Activated T-cell treated with anti-CD3 and anti-CD28 coated beads for 1 hour (primary cell): ENCODE measurements around the gene PRUNE2.
"Not testable (repeated sequence)": the region's sequence is repeated elsewhere in the genome, so short reads cannot be mapped to it uniquely, and the experiment has no call there.

Source experiments
- DNase-seq: peaks from one replicate; pipeline ENCODE4 v3.0.0-alpha.2; 2020; ENCODE audit warnings: low read depth

PRUNE2 gene, protein sequence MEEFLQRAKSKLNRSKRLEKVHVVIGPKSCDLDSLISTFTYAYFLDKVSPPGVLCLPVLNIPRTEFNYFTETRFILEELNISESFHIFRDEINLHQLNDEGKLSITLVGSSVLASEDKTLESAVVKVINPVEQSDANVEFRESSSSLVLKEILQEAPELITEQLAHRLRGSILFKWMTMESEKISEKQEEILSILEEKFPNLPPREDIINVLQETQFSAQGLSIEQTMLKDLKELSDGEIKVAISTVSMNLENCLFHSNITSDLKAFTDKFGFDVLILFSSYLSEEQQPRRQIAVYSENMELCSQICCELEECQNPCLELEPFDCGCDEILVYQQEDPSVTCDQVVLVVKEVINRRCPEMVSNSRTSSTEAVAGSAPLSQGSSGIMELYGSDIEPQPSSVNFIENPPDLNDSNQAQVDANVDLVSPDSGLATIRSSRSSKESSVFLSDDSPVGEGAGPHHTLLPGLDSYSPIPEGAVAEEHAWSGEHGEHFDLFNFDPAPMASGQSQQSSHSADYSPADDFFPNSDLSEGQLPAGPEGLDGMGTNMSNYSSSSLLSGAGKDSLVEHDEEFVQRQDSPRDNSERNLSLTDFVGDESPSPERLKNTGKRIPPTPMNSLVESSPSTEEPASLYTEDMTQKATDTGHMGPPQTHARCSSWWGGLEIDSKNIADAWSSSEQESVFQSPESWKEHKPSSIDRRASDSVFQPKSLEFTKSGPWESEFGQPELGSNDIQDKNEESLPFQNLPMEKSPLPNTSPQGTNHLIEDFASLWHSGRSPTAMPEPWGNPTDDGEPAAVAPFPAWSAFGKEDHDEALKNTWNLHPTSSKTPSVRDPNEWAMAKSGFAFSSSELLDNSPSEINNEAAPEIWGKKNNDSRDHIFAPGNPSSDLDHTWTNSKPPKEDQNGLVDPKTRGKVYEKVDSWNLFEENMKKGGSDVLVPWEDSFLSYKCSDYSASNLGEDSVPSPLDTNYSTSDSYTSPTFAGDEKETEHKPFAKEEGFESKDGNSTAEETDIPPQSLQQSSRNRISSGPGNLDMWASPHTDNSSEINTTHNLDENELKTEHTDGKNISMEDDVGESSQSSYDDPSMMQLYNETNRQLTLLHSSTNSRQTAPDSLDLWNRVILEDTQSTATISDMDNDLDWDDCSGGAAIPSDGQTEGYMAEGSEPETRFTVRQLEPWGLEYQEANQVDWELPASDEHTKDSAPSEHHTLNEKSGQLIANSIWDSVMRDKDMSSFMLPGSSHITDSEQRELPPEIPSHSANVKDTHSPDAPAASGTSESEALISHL (N-terminal part only)

DNA sequence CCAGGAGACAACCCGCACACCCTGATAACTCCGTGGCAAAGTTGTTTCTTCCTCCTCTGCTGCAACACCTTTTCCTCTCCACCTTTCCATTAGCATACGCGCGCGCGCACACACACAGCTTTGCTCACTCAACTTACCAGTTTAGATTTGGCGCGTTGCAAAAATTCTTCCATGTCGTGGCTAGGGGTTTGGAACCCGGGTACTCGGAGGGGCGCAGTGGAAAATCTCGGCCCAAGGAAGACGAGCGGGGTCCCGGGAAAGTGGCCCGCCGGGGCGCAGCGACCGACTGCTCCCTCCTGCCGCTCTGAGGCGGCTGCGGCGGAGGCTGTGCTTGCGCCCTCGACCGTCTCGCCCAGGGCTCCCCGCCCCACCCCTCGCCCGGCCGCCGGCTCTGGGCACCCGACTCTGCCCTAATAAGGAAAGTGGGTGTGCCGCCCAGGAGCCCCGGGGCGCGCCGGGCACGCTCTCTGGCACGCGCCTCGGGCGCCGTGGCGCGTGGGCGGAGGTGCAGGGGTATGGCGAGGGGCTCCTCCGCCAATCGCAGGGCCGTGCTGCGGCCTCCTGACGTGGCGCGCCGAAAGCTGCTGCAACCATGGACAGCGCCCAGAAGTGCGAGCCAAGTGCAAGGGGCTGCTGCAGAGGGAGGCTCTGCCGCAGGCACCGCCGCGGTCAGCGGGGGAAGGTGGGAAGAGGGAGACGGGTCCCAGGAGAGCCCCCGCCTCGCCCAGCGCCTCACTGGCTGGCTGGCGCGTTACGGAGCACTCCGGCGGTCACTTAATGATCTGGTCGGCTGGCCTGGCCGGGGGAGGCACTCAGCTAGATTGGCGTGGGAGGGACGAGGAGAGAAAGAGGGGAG, at the start of gene PRUNE2:
Gene PRUNE2, minus strand, starts transcription at position 324 of the 856 bp plus-strand sequence. Its CDS starts 151 bp downstream, at position 173.
- DNase-seq: no peak

DNA sequence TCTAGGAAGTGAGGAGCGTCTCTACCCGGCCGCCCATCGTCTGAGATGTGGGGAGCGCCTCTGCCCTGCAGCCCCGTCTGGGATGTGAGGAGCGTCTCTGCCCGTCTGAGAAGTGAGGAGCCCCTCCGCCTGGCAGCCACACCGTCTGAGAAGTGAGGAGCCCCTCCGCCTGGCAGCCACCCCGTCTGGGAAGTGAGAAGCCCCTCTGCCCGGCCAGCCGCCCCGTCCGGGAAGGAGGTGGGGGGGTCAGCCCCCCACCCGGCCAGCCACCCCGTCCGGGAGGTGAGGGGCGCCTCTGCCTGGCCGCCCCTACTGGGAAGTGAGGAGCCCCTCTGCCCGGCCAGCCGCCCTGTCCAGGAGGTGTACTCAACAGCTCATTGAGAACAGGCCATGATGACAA, 49.5 kb upstream of the PRUNE2 start:
- DNase-seq: not testable (repeated sequence)

DNA sequence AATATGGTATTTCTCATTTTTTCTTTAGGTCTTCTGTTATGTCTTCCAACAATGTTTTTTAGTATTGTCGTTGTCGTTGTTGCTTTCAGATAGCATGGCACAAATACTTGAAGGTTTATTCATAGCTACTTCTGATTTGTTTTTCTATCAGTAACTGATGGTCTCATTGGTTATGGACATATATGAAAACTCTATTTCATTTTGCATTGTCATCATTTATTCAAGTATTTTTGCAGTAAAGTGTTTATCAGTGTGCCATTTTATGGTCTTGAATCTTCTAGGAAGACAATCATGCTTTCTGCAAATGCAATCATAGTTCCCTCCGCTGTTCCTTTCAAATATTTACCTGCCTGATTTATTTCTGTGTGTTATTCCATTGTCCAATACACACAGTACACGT, 44.0 kb upstream of the PRUNE2 start:
- no peak for DNase-seq

DNA sequence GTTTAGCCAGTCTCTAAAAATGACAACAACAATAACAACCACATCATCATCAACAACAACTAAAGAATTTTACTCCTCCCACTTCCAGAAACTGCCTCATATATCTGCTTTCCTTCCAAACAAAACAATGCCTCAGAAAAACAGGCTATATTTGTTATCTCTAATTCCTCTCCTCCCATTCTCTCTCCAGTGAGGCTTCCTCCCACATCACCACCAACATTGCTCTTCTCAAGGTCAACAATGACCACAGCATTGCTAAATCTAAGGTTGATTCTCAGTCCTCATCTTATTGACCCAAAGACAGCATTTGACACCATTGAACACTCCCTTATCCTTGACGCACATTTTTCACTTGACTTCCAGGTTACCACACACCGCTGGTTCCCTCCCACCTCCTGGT, 38.1 kb upstream of the PRUNE2 start:
- no peak for DNase-seq

DNA sequence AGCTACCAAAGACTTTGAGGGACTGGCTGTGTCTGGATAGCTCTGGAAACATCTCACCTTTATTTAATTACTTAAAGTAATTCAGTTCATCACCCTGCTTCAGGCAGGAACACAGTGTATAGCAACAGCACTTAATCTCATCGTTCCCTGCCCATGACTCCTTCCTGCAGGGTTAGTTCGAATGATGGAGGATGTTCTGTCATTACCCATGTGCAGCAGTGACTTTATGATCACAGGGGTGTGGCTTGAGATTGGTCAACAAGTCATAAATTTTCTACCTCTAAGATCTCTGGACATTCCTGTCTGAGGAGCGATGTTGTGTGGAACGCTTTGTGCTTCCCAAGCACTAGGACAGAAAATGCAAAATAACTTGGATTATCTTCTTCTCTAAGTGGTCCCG, 37.1 kb upstream of the PRUNE2 start:
- no peak for DNase-seq

DNA sequence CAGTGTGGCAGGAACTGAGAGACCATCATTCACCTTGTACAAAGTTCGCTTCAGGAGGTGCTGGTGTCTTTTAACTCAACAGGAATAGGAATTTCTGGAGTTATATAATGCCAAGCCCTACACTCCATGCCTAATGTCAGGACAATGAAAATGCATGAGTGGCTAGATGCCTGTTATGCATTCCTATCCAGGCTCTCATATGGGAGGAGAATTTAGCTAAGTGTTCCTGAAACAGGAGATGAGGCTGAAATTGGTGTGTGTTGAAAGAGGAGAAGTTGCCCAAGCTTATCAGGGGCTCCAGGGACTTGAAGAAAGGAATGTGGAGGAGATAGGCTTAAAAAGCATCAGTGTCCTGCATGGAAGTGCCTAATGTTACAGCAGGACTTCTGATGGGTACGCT, 26.8 kb upstream of the PRUNE2 start:
- DNase-seq: no peak

DNA sequence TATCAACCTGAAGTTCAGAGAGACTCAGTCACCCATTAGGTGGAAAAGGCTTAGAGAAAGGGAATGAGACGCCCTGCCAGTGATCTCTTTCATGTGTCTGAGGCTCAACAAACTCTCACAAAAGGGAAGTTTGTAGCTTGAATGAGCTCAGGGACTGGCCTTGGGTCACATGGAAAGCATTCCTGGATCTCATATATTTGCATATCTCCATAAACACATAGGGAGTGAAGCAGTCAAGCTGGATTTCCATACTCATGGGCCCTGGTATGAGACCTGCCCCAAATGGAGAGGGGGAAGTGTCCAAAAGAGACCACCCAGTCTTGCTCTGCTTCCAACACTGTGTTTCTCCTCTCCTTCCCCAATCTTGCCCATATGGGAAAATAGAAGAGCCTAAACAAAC, 26.4 kb upstream of the PRUNE2 start:
- DNase-seq: no peak

DNA sequence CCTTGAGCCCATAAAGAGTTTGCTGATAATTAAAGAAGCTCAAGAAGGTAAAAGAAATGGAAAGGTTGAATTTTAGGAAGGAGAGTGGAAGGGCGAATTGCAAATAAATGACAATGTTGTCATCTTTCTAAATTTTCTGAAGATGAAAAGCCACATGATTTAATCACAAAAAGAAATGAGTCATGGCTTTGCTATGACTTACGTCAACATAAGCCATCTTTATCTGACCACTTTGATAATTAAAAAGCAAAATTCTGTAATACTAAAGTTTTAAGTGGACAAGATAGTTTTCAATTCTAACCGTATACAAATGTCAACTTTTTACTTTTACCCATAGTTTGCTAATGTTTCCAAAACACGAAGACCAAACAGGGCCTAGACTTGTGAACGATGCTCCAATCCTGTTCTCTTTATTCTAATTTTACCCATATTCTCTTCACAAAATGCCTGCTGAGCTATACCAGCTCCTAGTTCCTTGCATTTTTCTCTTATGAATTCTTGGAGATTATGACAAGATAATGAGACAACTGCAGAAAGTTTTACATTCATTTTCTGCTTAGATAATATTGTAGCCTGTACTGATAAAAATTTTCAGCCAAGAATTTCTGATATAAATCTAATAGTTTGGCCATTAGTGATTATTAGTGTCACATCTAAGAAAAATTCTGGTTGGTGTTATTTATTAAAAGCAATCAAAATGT, 21.8 kb upstream of the PRUNE2 start:
- DNase-seq: no peak

DNA sequence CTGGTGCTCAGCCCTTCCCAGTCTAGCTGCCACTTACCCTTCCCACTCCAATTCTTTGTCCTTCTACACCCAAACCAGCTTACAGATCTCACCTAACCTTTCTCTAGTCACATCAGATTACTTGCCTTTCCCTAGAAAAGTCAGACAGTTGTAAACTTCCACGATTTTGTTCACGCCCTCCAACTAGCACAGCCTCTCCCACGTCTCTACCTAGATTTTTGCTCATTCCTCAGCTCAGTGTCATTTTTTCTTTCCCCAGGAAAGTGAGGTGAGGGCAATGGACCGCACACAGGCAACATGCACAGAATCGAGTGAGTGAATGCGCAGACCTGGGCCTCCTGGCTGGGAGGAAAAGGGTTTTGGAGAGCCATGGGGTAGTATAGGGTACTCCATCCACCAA, 20.9 kb upstream of the PRUNE2 start:
- DNase-seq: no peak

DNA sequence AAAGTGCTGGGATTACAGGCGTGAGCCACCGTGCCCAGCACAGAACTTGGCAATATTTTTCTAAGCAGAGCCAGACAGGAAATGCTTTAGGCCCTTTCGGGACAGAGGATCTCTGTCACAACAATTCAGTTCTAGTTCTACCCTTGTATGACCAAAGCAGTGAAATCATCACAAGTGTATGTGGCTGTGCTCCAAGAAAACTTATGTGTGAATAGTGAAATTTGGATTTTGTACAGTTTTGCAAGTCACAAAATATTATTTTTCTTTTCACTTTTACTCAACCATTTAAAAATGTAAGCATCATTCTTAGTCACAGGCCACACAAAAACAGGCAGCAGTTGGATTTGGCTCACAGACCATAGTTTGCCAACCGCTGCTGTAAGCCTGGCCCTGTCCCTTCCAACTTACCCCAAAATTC, 20.4 kb upstream of the PRUNE2 start:
- no peak for DNase-seq

DNA sequence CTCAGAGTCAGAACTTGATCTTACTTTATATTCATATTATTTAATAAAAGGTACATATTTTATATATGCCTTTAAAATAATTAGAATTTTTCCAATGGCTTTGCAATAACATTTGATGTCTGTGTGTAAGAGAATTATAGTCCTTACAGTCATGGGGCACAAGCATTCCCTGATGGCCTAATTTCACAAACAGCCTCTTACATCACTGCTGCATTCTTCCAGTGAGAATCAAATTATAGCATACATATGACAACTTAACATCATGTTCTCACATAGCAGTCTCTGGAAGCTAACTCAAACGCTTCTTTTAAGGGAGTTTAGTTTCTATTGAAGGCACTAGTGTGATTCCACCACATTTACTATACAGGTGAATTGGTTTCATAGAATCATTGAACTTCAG, 15.3 kb upstream of the PRUNE2 start:
- DNase-seq: no peak

DNA sequence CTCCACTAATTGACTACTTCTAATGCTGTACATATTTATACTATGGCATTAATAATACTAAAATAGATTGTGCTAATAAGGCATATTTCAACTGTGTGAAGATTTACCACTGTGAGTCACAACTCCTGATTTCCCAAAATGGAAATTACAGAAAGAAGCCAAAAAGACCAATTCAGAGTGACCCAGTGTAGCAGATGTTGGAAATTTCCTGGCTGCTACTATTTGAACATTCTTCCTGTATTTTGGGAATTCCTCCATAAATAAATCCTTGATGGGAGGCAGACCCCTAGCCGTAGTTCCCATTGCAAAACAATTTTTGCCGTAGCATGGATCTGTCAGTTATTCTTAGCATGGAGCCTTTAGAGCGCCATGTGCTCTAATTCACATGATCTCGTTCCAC, 11.4 kb upstream of the PRUNE2 start:
- no peak for DNase-seq

DNA sequence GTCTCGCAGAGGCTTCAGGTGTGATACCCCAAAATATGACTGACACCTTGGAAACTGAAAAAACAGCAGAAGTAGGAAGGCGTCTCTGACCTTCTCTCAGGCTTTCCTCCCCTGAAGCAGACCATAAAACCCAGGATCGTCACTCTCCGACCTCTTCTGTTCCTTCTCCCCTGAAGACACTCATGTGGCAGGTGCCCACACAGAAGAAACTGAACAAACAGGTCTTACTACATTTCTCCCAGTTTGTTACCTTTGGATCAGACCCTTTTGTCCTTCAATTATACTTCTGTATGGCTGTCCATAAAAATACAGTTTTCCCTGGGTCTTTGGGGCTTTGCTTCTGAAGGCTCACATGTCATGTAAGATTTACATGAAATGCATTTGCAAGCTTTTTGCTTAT, 10.3 kb upstream of the PRUNE2 start:
- no peak for DNase-seq

DNA sequence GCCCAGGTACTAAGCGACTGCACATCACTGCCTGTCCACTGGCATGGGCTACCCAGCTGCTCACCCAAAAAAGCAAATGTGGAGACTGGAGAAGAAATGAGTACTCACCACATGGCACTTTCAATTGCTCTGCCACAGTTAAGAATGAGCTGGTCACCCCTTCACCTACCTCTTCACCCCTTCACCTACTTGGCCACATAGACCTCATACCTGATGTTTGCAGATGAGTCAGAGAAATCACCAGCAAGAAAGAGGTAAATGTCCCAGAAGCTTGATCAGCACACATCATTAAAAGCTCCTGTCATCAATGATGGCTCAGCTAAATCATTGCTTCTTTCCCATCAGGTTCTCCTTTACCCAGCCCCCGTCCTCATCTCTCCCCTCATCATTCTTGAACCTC, 7.6 kb upstream of the PRUNE2 start:
- no peak for DNase-seq

DNA sequence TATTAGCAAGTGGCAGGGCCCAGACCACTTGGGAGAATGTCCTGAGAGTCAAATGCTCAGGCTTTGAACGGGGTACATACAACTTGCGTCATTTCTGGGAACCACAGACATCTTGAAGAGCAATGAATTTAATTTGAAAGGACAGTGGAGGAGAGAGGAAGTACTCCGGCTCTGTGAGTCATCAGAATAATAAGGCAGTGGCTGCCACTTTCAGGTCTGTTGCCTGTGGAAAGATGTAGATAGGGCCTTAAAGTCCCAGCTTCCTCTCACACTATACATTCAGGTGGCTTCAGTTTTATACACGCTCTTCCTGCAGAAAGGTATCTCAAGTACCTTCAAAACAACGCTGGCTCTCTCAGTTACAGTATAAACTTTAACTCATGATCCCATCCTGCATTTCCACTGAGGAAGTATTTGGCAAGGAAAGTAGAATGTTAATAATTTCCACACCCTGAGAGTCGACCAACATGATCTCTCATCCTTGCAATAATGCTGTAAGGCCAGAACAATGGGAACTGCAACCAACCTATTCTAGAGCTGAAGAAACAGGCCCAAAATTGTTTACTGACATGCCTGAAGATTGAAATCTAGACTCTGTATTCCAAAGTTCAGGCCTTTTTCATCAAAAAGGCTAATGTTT, 6.8 kb upstream of the PRUNE2 start:
- DNase-seq: no peak

DNA sequence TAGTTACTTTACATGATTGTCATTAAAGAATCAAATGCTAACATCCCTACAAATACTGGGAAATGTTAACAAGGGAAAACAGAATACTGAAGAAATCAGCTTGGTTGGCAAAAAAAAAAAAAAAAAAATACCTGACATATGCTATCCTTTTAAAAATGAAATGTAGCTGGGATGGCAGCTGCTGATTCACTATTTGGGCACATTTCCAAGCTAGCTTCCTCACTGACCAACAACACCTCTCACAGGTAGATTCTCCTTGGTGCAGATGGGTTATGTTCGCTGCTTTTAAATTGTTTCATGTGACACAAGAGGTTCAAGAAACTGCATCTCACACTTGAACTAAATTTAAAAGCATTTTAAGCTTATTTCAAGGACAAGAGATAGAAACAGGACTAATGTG, 6.1 kb upstream of the PRUNE2 start:
- no peak for DNase-seq

DNA sequence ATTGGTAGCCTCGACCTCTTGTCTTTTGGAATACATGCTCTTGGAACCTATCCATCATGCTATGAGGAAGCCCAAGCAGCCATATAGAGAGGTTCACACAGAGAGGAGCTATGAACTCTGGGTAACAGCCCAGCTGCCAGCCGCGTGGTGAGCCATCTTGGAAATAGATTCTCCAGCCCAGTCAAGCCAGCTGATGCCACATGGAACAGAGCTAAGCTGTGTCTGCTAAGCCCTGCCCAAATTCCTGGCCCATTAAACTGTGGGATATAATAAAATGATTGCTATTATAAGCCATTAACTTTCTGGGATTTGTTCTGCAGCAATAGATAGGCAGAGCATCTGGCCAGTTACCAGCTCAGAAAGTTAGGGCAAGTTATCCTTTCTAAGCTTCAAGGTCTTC, 4.9 kb upstream of the PRUNE2 start:
- no peak for DNase-seq

DNA sequence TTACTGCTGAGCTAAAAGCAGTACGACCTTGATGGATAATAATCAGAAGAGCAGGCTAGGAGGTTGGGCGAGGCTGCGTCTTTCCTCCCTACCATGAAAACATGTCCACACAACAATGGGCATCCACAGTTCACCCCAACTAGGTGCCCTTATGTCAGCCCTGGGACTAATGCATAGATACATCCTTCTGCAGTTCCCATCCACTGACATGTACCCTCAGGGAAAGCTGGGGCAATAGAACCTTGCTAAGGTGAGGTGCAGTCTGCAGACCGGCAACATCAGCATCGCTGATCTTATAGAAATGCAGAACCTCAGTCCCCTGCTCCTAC, 697 bp upstream of the PRUNE2 start:
- no peak for DNase-seq

DNA sequence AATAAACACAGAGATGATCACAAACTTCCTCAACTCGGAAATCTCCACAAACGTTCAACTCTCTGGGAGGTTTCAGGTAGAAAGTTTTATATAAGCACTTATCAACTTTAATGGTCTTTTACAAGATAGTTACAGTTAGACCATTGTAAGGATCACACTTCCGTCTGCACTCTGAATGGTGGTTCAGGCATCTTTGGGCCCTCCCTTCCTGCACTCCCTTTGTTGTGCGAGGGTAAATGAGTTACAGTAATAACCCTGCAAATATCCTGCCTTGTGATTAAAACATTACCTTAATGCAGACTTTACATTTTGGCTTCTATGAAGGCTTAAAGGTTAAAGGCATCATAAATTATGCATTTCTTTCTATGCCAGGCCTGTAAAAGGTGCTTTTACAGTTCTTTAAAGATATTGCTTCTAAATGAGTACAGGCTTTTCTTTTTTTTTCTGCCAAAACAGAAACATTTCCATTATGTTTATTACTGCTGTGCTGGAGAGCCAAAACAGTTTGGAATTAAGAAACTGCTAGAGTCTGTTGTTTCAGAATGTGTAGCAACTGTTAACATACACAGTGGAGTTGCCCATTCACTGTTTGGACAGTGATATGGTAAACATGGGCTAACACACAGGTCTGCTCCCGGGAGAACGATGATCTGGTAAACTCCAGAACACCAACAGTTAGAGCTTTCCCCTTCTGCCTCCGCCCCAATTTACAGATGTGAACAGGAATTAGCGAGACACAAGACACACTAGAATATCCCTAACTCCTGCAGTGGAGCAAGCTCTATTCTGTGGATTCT, 1.1 kb downstream of the PRUNE2 start:
- DNase-seq: no peak

DNA sequence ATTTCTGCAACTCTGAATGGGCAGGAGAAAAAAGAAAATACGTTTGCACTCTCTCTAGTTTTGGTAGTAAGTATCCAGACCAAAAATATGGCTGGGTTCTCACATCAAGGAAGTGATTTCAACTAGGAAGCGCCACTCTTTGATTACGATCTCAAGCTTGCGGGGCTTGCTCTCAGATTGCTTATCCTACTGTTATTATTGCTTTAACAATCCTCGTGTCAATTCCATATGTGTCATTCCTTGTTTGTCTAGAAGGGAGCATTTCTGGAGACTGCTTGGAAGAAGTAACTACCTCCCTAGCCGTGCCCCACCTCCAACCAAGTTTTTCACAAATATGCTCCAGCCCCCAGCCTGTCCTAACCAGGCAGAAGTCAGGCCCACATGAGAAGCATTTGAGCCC, 3.5 kb downstream of the PRUNE2 start:
- no peak for DNase-seq
